H9 (cell line): ENCODE results near the gene PLEK2. TPM values are rescaled to one million over a fixed set of nuclear protein-coding genes. Genes with fewer than 3 reads are reported as not detected.

Experiments used
- DNase-seq: peaks from one replicate; pipeline ENCODE4 v3.0.0-alpha.2; 2017
- H2AFZ ChIP-seq: one replicate; pipeline ENCODE4 v1.6.1; 2013; ENCODE audit warnings: mild to moderate bottlenecking, low read length, control low read depth, moderate library complexity
- H2AK5ac ChIP-seq: 2 replicates; pipeline ENCODE4 v1.6.1; 2013; ENCODE audit warnings: low read length, control low read depth, mixed read lengths; ENCODE audit not compliant: insufficient read length
- H2BK120ac ChIP-seq: one replicate; pipeline ENCODE4 v1.6.1; 2013; ENCODE audit warnings: low read depth, mild to moderate bottlenecking, low read length, control low read depth, inconsistent platforms; ENCODE audit not compliant: poor library complexity, severe bottlenecking
- H2BK12ac ChIP-seq: 2 replicates; pipeline ENCODE4 v1.6.1; 2013; ENCODE audit warnings: low read length, control low read depth, mixed read lengths, low read depth; ENCODE audit not compliant: insufficient read length
- H2BK15ac ChIP-seq: 2 replicates; pipeline ENCODE4 v1.6.1; 2013; ENCODE audit warnings: low read depth, low read length, control low read depth
- H2BK20ac ChIP-seq: one replicate; pipeline ENCODE4 v1.6.1; 2013; ENCODE audit warnings: low read depth, mild to moderate bottlenecking, low read length, control low read depth, inconsistent platforms; ENCODE audit not compliant: poor library complexity, severe bottlenecking
- H2BK5ac ChIP-seq: 2 replicates; pipeline ENCODE4 v1.6.1; 2013; ENCODE audit warnings: low read length, control low read depth, mixed read lengths; ENCODE audit not compliant: insufficient read length
- H3K14ac ChIP-seq: 2 replicates; pipeline ENCODE4 v1.6.1; 2013; ENCODE audit warnings: low read length, control low read depth; ENCODE audit not compliant: insufficient read depth
- H3K18ac ChIP-seq: 2 replicates; pipeline ENCODE4 v1.6.1; 2013; ENCODE audit warnings: low read depth, mild to moderate bottlenecking, mixed read lengths, low read length, control low read depth; ENCODE audit not compliant: insufficient read length
- H3K23ac ChIP-seq: 2 replicates; pipeline ENCODE4 v1.6.1; 2013; ENCODE audit warnings: low read length, control low read depth, mixed read lengths, low read depth; ENCODE audit not compliant: insufficient read length
- H3K23me2 ChIP-seq: 2 replicates; pipeline ENCODE4 v1.6.1; 2013; ENCODE audit warnings: low read depth, mild to moderate bottlenecking, mixed read lengths, low read length, control low read depth; ENCODE audit not compliant: insufficient read length, poor library complexity, severe bottlenecking
- H3K27ac ChIP-seq: 2 replicates; pipeline ENCODE4 v1.5.1; 2013; ENCODE audit warnings: low read length, control low read depth, mixed read lengths, low read depth; ENCODE audit not compliant: insufficient read length
- H3K27me3 ChIP-seq: 2 replicates; pipeline ENCODE4 v1.6.1; 2013; ENCODE audit warnings: low read length, control low read depth, inconsistent platforms; ENCODE audit not compliant: insufficient read depth
- H3K4ac ChIP-seq: 2 replicates; pipeline ENCODE4 v1.6.1; 2013; ENCODE audit warnings: low read depth, mild to moderate bottlenecking, control low read depth, inconsistent platforms, low read length, moderate library complexity
- H3K4me1 ChIP-seq: 2 replicates; pipeline ENCODE4 v1.6.1; 2013; ENCODE audit warnings: low read length, control low read depth, inconsistent platforms; ENCODE audit not compliant: insufficient read depth
- H3K4me2 ChIP-seq: 2 replicates; pipeline ENCODE4 v1.6.1; 2013; ENCODE audit warnings: low read length, control low read depth, mixed read lengths; ENCODE audit not compliant: insufficient read length, insufficient read depth
- H3K56ac ChIP-seq: 2 replicates; pipeline ENCODE4 v1.6.1; 2013; ENCODE audit warnings: low read depth, mild to moderate bottlenecking, mixed read lengths, low read length, control low read depth; ENCODE audit not compliant: insufficient read length
- H3K79me1 ChIP-seq: 2 replicates; pipeline ENCODE4 v1.6.1; 2013; ENCODE audit warnings: low read depth, mild to moderate bottlenecking, moderate library complexity, low read length, control low read depth, inconsistent platforms; ENCODE audit not compliant: insufficient read depth, poor library complexity, severe bottlenecking
- H3K79me2 ChIP-seq: 2 replicates; pipeline ENCODE4 v1.6.1; 2013; ENCODE audit warnings: low read length, control low read depth, inconsistent platforms; ENCODE audit not compliant: insufficient read depth
- H3K9ac ChIP-seq: 2 replicates; pipeline ENCODE4 v1.6.1; 2013; ENCODE audit warnings: low read length, control low read depth, mixed read lengths; ENCODE audit not compliant: insufficient read length; ENCODE audit errors: extremely low read depth
- H3K9me3 ChIP-seq: one replicate; pipeline ENCODE4 v1.6.1; 2013; ENCODE audit warnings: low read depth, low read length, inconsistent platforms; ENCODE audit not compliant: control insufficient read depth
- H3T11ph ChIP-seq: one replicate; pipeline ENCODE4 v1.6.1; 2013; ENCODE audit warnings: mild to moderate bottlenecking, low read length, control low read depth, inconsistent platforms
- H4K20me1 ChIP-seq: one replicate; pipeline ENCODE4 v1.6.1; 2013; ENCODE audit not compliant: control insufficient read depth, insufficient read length, insufficient read depth
- H4K5ac ChIP-seq: 2 replicates; pipeline ENCODE4 v1.6.1; 2013; ENCODE audit warnings: low read depth, mild to moderate bottlenecking, mixed read lengths, low read length, control low read depth; ENCODE audit not compliant: insufficient read length
- H4K8ac ChIP-seq: replicated peaks from 2 replicates; pipeline ENCODE4 v1.6.1; 2013; ENCODE audit warnings: low read length, control low read depth, mixed read lengths, low read depth; ENCODE audit not compliant: insufficient read length
- H4K91ac ChIP-seq: 2 replicates; pipeline ENCODE4 v1.6.1; 2013; ENCODE audit warnings: low read depth, mild to moderate bottlenecking, moderate library complexity, mixed read lengths, low read length, control low read depth; ENCODE audit not compliant: insufficient read length
- H3K27ac Mint-ChIP-seq, 3 experiments: 2 replicates in 2 of 3; 3 replicates in 1 of 3; pipeline ENCODE4 v1.8.0; 2020 to 2021; ENCODE audit warnings: mixed read lengths in 3 of 3, mild to moderate bottlenecking in 1 of 3, moderate library complexity in 1 of 3
- H3K27me3 Mint-ChIP-seq: 2 replicates; pipeline ENCODE4 v1.8.0; 2021; ENCODE audit warnings: low read depth, mild to moderate bottlenecking, moderate library complexity, mixed read lengths
- H3K36me3 Mint-ChIP-seq, 3 experiments: 2 replicates in 2 of 3; 3 replicates in 1 of 3; pipeline ENCODE4 v1.8.0; 2020 to 2021; ENCODE audit warnings: low read depth in 3 of 3, mixed read lengths in 3 of 3; ENCODE audit not compliant: insufficient read depth in 1 of 3
- H3K4me1 Mint-ChIP-seq, 2 experiments: 2 replicates each; pipeline ENCODE4 v1.8.0; 2020; ENCODE audit warnings: mixed read lengths in 2 of 2
- H3K4me3 Mint-ChIP-seq, 2 experiments: 2 replicates in 1 of 2; 3 replicates in 1 of 2; pipeline ENCODE4 v1.8.0; 2020 to 2021; ENCODE audit warnings: mild to moderate bottlenecking in 2 of 2, mixed read lengths in 2 of 2, moderate library complexity in 1 of 2
- H3K9me3 Mint-ChIP-seq, 2 experiments: 2 replicates in 1 of 2; 3 replicates in 1 of 2; pipeline ENCODE4 v1.8.0; 2020; ENCODE audit warnings: mild to moderate bottlenecking in 2 of 2, mixed read lengths in 2 of 2, moderate library complexity in 1 of 2
- CTCF ChIP-seq: fragments of 200-600 bp; sonication (generic); conservative IDR thresholded peaks from 3 replicates; pipeline ENCODE4 v1.8.0; 2021; ENCODE audit warnings: antibody characterized with exemption, mild to moderate bottlenecking
- WGBS: extraction: QIAGEN DNeasy Blood & Tissue Kit; methylation state at CpG from one replicate; pipeline ENCODE4 v1.1.7; 2013; ENCODE audit warnings: missing lambda C conversion rate, low lambda C conversion rate, mixed read lengths; ENCODE audit not compliant: insufficient read length; ENCODE audit errors: extremely low coverage; 5-methylcytosine and 5-hydroxymethylcytosine counted together
- total RNA-seq: library from RNA; stranded (reverse); gene quantifications from 2 replicates; pipeline ENCODE4 v1.2.1, GENCODE V29; 2021

PLEK2 gene
- total RNA-seq, 1 experiment from 2014 or later, result not detected

GRCh38 chr14:67418401-67419191 is 6.6 kb upstream of the PLEK2 start:
- no peaks in the 10 kb centered on the region for H3K23me2 ChIP-seq
- no peaks in the 10 kb centered on the region for H3K79me1 ChIP-seq
- no peaks in the 10 kb centered on the region for H3K4me1 ChIP-seq
- Mint-ChIP-seq H3K4me1 (no peaks in the 10 kb centered on the region), H3K36me3 (no peaks in the 10 kb centered on the region), H3K9me3 (no peaks in the 10 kb centered on the region), H3K4me3 (no peak overlapping the region), H3K27ac (no peak overlapping the region; a peak in 1 of 7 replicates), H3K27me3 (no peaks in the 10 kb centered on the region; the same call in 1 of the 2 replicates)
- H4K5ac ChIP-seq, result no peak overlapping the region
- DNase-seq, result no peak
- no peak overlapping the region for H3K4ac ChIP-seq
- H3K9me3 ChIP-seq, result no peaks in the 10 kb centered on the region
- H3K18ac ChIP-seq, result no peak overlapping the region
- no peak overlapping the region for H2BK20ac ChIP-seq
- no peak overlapping the region for H2BK5ac ChIP-seq
- H3T11ph ChIP-seq, result no peak overlapping the region
- H3K56ac ChIP-seq, result no peak overlapping the region
- no peak overlapping the region for H4K91ac ChIP-seq
- H4K20me1 ChIP-seq, result no peaks in the 10 kb centered on the region
- no peak overlapping the region for H4K8ac ChIP-seq
- H3K27me3 ChIP-seq, result no peaks in the 10 kb centered on the region
- no CpG with 5 or more reads among the region's 11 CpGs for WGBS
- H3K23ac ChIP-seq, result no peak overlapping the region
- H3K27ac ChIP-seq, result no peak overlapping the region
- no peak overlapping the region for H2AK5ac ChIP-seq
- no peak overlapping the region for H3K9ac ChIP-seq
- H3K14ac ChIP-seq, result no peak overlapping the region
- no peak overlapping the region for H2BK15ac ChIP-seq
- TF ChIP-seq CTCF, result no peak
- H3K4me2 ChIP-seq, result no peak overlapping the region
- H3K79me2 ChIP-seq, result no peaks in the 10 kb centered on the region
- H2BK120ac ChIP-seq, result no peak overlapping the region
- H2AFZ ChIP-seq, result no peak overlapping the region
- no peak overlapping the region for H2BK12ac ChIP-seq
